ENCODE results near the gene NEURL3.
"Not testable (repeated sequence)": the region's sequence is repeated elsewhere in the genome, so short reads cannot be mapped to it uniquely, and the experiment has no call there.

NEURL3 gene

GRCh38 chr2:96506016-96506906, 1.1 kb upstream of the NEURL3 start:
- DNase-seq, result no peak

GRCh38 chr2:96503637-96504243, 1.4 kb downstream of the NEURL3 start:
- DNase-seq, result no peak

- no peak for DNase-seq
Observed at GRCh38 chr2:96502891-96503636, 2.1 kb downstream of the NEURL3 start.

DNA sequence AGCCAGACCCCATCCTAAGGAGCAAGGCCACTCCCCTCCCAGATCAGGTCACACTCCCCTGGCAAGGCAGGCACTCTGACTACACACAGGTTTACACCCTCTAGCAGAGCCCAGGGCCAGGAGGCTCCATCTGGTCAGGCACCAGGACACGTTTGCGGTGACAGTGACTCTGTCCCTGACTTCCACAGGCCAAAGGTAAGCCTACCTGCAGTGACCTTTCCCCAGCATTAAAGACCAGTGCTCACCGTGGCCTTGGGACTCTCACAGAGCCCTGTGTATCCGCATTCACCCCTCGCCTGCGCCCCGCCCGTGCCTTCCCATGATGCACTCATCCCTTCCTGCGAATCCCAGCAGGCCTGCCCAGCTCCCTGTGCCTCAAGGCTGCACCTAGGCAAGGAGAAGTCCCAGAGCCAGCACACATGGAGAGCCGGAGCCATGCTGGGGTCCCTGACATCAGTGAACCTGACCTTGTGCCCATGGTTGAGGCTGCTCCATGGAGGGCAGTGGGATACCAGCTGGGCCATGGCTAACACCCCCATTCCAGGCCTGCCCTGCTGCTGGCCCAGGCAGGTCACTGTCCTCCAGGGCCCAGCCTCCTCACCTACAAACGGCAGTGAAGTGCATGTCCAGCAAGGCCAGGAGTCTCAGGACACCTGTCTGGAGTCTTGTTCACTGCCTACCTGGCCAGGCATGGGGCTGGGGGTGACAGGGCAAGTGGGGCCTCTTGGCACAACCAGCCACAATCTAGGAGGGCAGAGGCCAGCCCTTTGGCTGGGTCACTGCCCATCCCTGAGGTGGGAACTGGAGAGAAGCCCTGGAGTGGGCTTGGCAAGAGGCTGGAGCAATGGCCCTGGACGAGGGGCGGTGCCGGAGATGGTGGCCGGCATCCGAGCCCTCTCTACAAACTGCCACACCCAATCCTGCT, 3.0 kb downstream of the NEURL3 start:
- DNase-seq, result no peak

- no peak for DNase-seq
Observed at GRCh38 chr2:96501471-96501874, 3.7 kb downstream of the NEURL3 start.

DNA sequence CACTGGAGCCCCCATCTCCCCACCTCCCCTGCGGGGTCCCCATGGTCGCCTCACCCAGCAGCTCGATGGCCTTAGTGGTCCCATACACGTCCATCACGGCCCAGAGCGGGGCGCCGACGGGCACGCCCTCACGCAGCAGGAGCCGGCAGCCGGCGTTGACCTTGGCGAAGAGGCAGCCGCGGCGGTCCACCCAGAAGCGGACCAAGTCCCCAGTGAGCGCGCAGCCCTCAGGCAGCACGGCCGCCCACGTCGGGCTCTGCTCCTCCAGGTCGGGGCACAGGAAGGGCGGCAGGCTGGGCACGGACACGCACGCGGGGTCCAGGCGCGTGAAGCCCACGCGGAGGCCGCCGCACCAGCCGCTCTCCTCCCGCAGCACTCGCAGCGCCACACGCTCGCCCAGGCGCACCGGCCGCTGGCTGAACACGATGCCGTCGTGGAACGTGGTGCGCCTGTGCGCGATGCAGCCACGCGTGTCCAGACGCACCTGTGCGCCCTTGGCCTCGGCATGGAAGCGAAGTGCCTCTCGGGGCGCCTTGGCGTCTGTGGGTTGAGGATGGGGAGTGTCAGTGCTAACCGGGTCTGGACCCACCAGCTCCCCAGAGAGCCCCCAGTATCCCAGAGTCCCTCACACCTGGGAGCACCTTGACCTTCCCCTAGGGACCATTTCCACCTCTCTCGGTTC, 4.6 kb downstream of the NEURL3 start:
- no peak for DNase-seq

- DNase-seq, result no peak
Observed at GRCh38 chr2:96499061-96499960, 5.8 kb downstream of the NEURL3 start.

DNA sequence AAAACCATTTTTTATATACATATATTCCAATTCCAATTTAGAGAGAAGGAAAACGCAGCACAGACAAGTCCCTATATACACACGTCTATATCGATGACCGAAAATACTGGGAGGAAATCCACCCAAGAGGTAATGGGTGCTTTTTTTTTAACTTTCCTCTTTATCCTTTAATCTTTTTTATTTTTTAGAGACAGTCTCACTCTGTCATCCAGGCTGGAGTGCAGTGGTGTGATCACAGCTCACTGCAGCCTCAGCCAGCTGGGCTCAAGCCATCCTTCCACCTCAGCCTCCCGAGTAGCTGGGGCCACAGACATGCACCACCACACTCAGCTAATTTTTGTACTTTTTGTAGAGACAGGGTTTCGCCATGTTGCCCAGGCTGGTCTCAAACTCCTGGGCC, 6.5 kb downstream of the NEURL3 start:
- DNase-seq, result not testable (repeated sequence)

GRCh38 chr2:96498021-96498431, 7.1 kb downstream of the NEURL3 start:
- no peak for DNase-seq

DNA sequence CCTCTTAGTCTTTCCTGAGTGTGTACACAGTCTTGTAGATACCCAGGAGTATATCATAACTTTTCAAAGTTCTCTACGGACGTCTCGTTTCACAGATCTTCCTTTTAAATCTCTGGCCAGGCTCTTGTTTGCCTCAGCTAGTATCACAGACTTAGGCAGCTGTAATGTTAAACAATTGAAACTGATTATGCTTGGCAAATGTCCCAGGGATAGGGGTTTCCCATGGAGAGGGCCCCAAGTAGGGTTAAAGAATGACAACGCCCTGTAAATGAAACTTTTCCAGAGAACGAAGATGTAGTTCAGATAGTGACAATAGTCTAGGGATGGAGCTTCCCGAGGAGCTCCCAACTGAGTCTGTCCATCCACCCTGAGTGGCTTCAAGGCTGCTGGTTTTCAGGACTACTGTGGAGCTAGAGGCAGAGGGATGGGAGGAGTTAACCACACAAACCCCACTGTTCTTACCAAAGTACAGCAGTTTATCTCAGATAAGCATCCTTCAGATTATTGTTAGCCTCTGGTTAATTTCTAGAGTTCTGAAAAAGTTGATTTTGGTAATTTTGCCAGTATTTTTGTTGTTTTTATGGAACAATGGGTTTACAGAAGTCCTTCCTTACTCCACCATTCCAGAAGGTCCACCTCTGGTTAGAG, 9.1 kb downstream of the NEURL3 start:
- no peak for DNase-seq

GRCh38 chr2:96494188-96494587, 11.0 kb downstream of the NEURL3 start:
- no peak for DNase-seq

DNA sequence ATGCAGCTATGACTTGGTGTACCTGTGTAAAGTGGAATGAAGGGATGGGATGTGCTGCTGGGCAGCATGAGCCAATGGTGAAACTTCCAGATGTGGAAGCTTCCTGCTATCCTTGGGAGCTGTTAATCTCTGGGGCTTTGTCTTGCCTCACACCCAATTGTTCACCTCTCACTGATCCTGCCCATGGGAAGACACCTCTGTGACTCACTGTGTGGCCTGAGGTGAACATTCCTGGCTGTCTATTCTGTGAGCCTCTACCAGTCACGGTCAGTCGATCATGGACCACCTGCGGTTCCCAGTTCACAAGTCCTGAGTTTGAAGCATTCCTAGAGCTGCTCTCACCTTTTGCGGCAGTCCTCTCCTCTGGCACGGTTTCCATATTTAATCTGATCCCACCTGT, 12.1 kb downstream of the NEURL3 start:
- no peak for DNase-seq

DNA sequence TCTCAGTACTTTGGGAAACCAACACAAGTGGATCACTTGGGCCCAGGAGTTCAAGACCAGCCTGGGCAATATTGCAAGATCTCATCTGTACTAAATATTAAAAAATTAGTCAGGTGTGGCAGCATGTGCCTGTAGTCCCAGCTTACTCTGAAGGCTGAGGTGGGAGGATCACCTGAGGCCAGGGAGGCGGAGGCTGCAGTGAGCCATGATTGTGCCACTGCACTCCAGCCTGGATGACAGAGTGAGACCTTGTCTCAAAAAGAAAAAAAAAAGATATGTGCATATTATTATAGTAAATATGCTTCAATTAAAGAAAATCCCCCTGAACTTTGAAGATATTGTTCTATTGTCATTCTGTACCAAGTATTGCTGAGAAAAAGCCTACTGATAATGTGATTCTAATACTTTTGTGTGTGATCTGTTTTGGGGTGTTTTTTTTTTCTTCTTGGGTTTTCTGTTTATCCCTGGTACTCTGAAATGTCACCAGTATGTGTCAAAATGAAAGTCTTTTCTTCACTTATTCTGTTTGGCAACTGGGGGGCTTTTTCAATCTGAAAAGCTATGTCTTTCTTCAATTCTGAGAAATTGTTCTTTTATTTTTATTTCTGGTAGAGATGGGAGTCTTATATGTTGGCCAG, 13.2 kb downstream of the NEURL3 start:
- DNase-seq, result no peak

DNA sequence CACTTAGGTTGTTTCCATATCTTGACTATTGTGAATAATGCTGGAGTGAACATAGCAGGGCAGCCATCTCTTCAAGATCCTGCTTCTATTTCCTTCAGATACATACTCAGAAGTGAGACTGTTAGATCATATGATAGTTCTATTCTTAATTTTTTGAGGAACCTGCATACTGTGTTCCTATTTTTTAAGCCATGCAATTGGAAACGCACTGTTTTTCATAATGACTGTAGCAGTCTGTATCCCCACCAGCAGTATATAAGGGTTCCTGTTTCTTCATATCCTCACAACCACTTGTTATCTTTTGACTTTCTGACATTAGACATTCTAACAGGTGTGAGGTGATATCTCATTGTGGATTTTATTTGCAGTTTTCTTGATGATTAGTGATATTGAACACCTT, 15.5 kb downstream of the NEURL3 start:
- no peak for DNase-seq

- no peak for DNase-seq
Observed at GRCh38 chr2:96489261-96489660, 15.9 kb downstream of the NEURL3 start.

GRCh38 chr2:96486696-96487095, 18.5 kb downstream of the NEURL3 start:
- DNase-seq, result no peak

DNA sequence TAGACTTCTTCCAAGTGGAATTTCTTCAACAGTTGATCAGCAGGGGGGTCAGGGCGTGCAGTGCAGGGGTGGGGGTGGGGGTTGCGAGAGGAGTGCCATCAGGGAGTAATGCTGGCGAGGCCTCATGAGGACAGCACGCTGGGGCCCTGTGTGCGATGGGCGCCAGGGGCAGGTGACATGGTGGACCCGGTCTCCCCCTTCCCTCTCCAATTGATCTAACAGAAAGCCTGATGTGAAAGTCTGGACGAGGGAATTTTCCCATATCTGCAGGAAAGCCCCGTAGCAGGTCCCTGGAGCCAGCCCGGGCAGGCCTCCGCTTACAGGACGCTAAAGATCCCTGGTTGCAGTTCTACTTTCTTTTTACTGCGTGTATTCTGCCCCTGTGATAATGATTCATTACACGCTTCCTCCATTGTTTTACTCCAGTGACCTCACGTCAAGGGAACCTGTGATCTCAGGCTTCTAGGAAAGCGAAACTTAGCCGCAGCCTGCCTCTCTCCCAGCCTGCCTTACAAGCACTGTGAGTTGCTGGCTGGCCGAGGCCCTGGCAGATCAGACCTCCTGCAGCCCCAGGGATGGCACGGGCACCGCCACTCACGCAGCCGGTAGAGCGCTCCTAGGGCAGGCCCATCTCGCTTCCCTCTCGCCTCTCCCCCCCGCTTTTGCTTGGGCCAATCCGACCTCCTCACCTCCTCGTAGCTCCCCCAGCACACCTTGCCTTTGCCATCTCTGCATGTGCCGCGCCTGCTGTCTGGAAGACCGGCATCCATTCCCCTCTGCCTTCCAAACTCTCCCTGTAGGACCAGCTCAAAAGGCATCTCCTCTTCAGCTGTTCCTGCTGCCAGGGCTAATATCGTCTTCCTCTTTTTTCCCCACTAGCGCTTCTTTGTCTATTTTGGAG, 19.2 kb downstream of the NEURL3 start:
- DNase-seq, result peak; percentile 74

- DNase-seq, result peak; percentile 6
Observed at GRCh38 chr2:96485350-96485749, 19.8 kb downstream of the NEURL3 start.

GRCh38 chr2:96484091-96484490, 21.1 kb downstream of the NEURL3 start:
- DNase-seq, result no peak
